Measurements from ENCODE around the gene C12orf76. TPM values are rescaled to one million over a fixed set of nuclear protein-coding genes. Genes with fewer than 3 reads are reported as not detected.

The C12orf76 gene, protein sequence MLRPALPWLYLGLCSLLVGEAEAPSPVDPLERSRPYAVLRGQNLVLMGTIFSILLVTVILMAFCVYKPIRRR
- 70.4 TPM for total RNA-seq

DNA sequence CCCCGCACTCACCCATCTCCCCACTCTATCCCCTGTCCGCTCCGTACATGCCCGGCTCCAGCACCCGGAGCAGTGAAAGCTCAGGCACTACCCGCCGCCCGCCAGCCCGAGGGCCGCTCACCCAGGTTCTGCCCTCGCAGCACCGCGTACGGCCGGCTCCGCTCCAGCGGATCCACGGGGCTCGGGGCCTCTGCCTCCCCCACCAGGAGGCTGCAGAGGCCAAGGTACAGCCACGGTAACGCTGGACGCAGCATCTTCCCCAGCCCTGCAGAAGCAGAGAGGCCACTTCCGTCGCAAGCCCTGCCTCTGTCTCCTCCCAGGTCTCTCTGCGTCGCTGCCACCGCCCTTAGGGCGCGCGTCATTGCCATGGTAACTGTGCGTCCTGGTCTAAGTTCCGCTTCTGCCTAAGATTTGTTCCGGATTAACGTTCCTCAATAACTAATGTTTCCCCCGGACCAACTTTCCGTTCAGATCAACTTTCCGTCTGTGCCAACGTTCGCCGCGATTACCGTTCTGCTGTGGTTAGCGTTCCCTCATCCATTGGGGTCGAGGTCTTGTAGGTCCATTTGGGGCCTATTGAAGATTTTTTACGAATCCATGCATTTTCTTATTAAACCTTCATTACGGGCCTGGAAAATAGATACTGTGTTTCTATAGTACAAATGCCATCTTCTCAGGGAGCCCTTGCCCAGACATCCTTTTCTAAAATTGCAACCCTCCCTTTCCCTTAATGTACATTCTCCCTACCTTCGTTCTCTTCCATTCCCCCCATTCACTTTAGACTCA is at the start of gene C12orf76:
C12orf76 (minus strand) TSS at position 281 of the 786 bp plus-strand sequence; CDS start at position 254, 27 bp downstream.

DNA sequence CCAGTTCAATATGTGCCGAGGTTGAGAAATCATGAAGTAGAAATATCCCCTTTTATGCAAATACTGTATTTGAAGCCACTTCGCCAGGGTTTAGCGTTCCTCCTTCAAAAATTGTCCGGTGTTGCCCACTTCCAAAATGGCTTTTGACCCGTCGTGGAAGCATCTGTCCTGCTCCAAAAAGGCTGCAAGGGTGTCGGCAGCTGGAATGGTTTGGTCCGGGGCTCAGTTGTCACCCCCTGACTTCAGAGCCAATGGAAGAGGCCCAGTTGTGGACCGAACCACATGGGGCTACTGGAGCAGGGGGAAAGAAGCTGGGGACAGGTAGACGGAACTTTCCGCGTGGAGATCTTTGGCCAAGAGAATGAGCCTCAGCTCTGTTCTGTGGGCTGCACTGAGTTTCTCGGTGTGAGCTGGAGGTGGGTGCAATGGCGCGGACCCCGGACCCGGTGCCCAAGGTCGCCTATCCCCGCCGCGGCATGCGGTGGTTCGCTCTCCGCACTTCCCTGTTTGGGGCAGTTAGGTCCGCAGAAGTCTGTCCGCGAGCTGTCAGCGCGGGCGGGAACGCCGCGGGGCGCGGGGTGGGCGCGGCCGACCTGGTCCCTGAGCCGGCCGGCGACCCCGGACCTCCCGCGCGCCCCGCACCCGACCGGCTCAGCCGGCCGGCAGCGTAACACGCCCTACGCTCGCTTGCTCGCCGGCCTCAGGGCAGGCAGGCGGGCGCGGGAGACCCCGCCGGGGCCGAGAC is 49.2 kb downstream of the C12orf76 start, which contains the start of gene ANKRD13A:
ANKRD13A (plus strand) TSS at position 527 of the 745 bp plus-strand sequence. CDS start 259 bp downstream, outside the sequence.

DNA sequence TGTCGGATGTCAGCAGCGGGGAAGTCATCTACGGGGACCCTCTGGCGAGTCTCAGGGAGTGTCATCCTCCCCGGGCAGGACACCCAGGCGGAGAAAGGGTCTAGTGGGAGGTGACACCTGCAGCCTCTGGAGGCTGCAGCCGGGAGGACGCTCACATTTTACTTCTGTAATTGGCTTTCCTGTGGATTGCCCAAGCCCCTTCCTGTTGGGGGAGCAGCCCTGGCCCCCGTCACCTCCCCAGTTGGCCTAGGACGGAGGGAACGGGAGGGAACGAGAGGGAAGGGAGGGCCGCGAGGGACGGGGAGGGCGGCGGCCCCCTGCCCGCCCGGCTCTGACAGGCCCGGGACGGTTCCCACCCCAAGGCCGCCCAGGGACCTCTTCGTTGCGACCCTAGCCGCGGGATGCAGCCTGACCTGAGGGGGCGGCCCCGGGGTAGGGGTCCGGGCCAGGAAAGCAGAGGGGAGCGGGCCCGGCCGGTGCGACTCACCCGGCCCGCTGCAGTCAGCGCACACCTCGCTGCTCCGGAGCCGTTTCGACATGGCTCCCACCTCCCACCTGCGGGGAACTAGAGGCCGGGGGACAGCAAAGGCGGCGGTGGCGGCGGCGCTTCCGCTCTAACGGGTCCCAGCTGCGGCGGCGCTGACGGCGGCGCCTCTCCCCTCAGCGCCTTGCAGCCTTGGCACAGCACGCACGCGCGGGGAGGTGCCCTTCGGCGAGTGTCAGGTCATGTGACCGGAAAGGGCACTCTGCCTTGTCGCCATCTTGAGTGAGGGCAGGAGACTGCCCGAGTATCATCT is 52.4 kb downstream of the C12orf76 start, which contains the start of gene GIT2:
GIT2 (minus strand) TSS at position 683 of the 797 bp plus-strand sequence; CDS start at position 539, 144 bp downstream.

Small RNA genes lying within 50 kb of the gene (small RNA-seq; reads per million reads assigned to genes)
- gene AC007546.2 (ENCODE audit: low replicate concordance) = not detected

Other genes starting within 250 kb of the C12orf76 start
- gene TRPV4, start 215.1 kb downstream of the C12orf76 start, total RNA-seq = 0.31 TPM
- 10.6 TPM for gene GLTP, start 168.0 kb downstream of the C12orf76 start, total RNA-seq
- 12.8 TPM for gene TCHP, start 148.2 kb downstream of the C12orf76 start, total RNA-seq
- 94.8 TPM for gene GIT2, start 52.2 kb downstream of the C12orf76 start, total RNA-seq
- gene ANKRD13A, start 49.1 kb downstream of the C12orf76 start, total RNA-seq = 38.5 TPM
- 105 TPM for gene IFT81, start 75.8 kb upstream of the C12orf76 start, total RNA-seq
- gene ATP2A2, start 232.7 kb upstream of the C12orf76 start, total RNA-seq = 183 TPM